ENCODE measurements around the gene TMCO4. TPM values are rescaled to one million over a fixed set of nuclear protein-coding genes. Genes with fewer than 3 reads are reported as not detected.

The TMCO4 gene
- polyA plus RNA-seq, 1 experiment, result 10.1 TPM

- Histone ChIP-seq H3K9me3 (ENCODE audit: control insufficient read depth, insufficient read depth, low read length) (no peaks in the 10 kb centered on the region; the same call in 1 of the 2 replicates), H3K4me3 (ENCODE audit: low read depth, low read length) (no peak overlapping the region), H3K27ac (ENCODE audit: low read depth, low read length) (no peak overlapping the region), H3K27me3 (ENCODE audit: control insufficient read depth, insufficient read depth, low read length) (no peaks in the 10 kb centered on the region)
- ChIA-PET CTCF (interaction anchor here (1.1 kb wide), 2 partner anchors 14 to 32 kb away, joined by 3 read pairs; no protein-coding TSS in a partner anchor), POLR2A (no interaction called here)
- no peak for TF ChIP-seq CTCF (IDR thresholded peaks at IDR 0.05; ENCODE audit: low read depth, low read length)
- no peak for DNase-seq (ENCODE audit: low read depth, low spot score)
These were observed 52.0 kb downstream of the TMCO4 start for GRCh38 chr1:19747761-19748160.

GRCh38 chr1:19744886-19745285, 54.8 kb downstream of the TMCO4 start:
- CTCF ChIA-PET, result no interaction called here
- POLR2A ChIA-PET, result no interaction called here

DNA sequence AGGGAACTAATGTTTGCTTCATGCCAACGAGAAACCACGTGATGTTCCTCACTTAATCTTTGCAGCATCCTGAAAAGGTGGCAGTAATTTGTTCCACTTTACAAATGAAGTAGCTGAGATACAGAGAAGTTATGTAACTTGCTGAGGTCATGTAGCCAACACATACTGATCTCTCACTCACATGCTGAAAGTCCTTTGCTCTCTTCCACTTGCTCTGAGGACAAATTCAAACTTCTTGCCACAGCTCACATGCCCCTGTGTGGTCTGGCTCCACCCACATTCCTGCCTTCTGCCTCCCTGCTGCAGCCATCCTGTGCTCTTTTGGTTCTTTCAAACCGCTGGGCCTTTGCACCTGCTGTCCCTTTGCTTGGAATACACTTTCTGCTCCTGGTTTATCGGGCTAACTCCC, 55.4 kb downstream of the TMCO4 start:
- Histone ChIP-seq H3K27ac (ENCODE audit: low read depth, low read length) (no peak overlapping the region), H3K9me3 (ENCODE audit: control insufficient read depth, insufficient read depth, low read length) (no peaks in the 10 kb centered on the region; the same call in 1 of the 2 replicates), H3K27me3 (ENCODE audit: control insufficient read depth, insufficient read depth, low read length) (no peaks in the 10 kb centered on the region), H3K4me3 (ENCODE audit: low read depth, low read length) (no peak overlapping the region)
- CTCF ChIA-PET, result no interaction called here
- no peak for DNase-seq (ENCODE audit: low read depth, low spot score)
- no peak for TF ChIP-seq CTCF (IDR thresholded peaks at IDR 0.05; ENCODE audit: low read depth, low read length)
- POLR2A ChIA-PET, result no interaction called here

More at GRCh38 chr1:19744886-19745285, 54.8 kb downstream of the TMCO4 start:
- no peak overlapping the region for H3K4me3 ChIP-seq (ENCODE audit: low read depth, low read length)
- TF ChIP-seq CTCF (IDR thresholded peaks at IDR 0.05; ENCODE audit: low read depth, low read length), result no peak
- no peaks in the 10 kb centered on the region for H3K27me3 ChIP-seq (ENCODE audit: control insufficient read depth, insufficient read depth, low read length)
- no peaks in the 10 kb centered on the region; the same call in 1 of the 2 replicates for H3K9me3 ChIP-seq (ENCODE audit: control insufficient read depth, insufficient read depth, low read length)
- DNase-seq (ENCODE audit: low read depth, low spot score), result no peak
- H3K27ac ChIP-seq (ENCODE audit: low read depth, low read length), result no peak overlapping the region

GRCh38 chr1:19743793-19744192, 55.9 kb downstream of the TMCO4 start:
- no peak for DNase-seq (ENCODE audit: low read depth, low spot score)
- no peaks in the 10 kb centered on the region for H3K27me3 ChIP-seq (ENCODE audit: control insufficient read depth, insufficient read depth, low read length)
- H3K27ac ChIP-seq (ENCODE audit: low read depth, low read length), result no peak overlapping the region
- no peaks in the 10 kb centered on the region; the same call in 1 of the 2 replicates for H3K9me3 ChIP-seq (ENCODE audit: control insufficient read depth, insufficient read depth, low read length)
- POLR2A ChIA-PET, result no interaction called here
- CTCF ChIA-PET, result no interaction called here
- H3K4me3 ChIP-seq (ENCODE audit: low read depth, low read length), result no peak overlapping the region
- TF ChIP-seq CTCF (IDR thresholded peaks at IDR 0.05; ENCODE audit: low read depth, low read length), result no peak

GRCh38 chr1:19743180-19743579, 56.5 kb downstream of the TMCO4 start:
- Histone ChIP-seq H3K4me3 (ENCODE audit: low read depth, low read length) (no peak overlapping the region), H3K9me3 (ENCODE audit: control insufficient read depth, insufficient read depth, low read length) (no peaks in the 10 kb centered on the region; the same call in 1 of the 2 replicates), H3K27ac (ENCODE audit: low read depth, low read length) (no peak overlapping the region), H3K27me3 (ENCODE audit: control insufficient read depth, insufficient read depth, low read length) (no peaks in the 10 kb centered on the region)
- ChIA-PET CTCF (no interaction called here), POLR2A (no interaction called here)
- no peak for TF ChIP-seq CTCF (IDR thresholded peaks at IDR 0.05; ENCODE audit: low read depth, low read length)
- no peak for DNase-seq (ENCODE audit: low read depth, low spot score)
